HepG2 (cell line): ENCODE results near the gene SOX5. TPM values are rescaled to one million over a fixed set of nuclear protein-coding genes. Genes with fewer than 3 reads are reported as not detected.

ENCODE experiments used
- ATAC-seq: fragments of 200-7000 bp; cut with Tn5 transposase; 3 replicates; pipeline ENCODE4 v1.9.1; 2020; ENCODE audit warnings: mild to moderate bottlenecking, moderate library complexity
- BruUV-seq: library from RNA; stranded (reverse); fragments of 400-500 nt; replicated peaks from 2 replicates; lab custom pipeline; 2021; lab: Mats Ljungman, UMichigan
- CTCF ChIA-PET: fragments of 300-600 bp; formaldehyde crosslinking; extraction: SDS; loops from one replicate; lab custom pipeline; 2021; ENCODE audit warnings: low total read pairs, inconsistent platforms, low intra/inter-chr PET ratio; lab: Yijun Ruan, JAX
- POLR2A ChIA-PET: fragments of 350-600 bp; sonication (Branson Sonifier 250); formaldehyde crosslinking; loops from one replicate; lab custom pipeline; 2020; ENCODE audit warnings: antibody characterized with exemption, inconsistent platforms; lab: Yijun Ruan, JAX
- DNase-seq: peaks from one replicate; pipeline ENCODE4 v3.0.0-alpha.2; 2015; ENCODE audit warnings: low spot score
- FAIRE-seq: peaks from 3 replicates; lab custom pipeline; 2011; peaks lifted over from hg19 to GRCh38; lab: Jason Lieb, UNC
- H2AFZ ChIP-seq: one replicate; pipeline ENCODE4 v1.6.1; 2011; ENCODE audit warnings: low read length, inconsistent platforms
- H3K27ac ChIP-seq: fragments of 300-600 bp; 3 replicates; pipeline ENCODE4 v1.8.0; 2011; ENCODE audit warnings: mixed run types, mild to moderate bottlenecking, mixed read lengths, low read length, inconsistent platforms; ENCODE audit not compliant: insufficient read depth; ENCODE audit errors: extremely low read length
- H3K27me3 ChIP-seq, 2 experiments: fragments of 200-600 bp in 1 of 2; 2 replicates in 1 of 2; 3 replicates in 1 of 2; pipeline versions ENCODE4 v1.6.0 to v1.8.0; 2011; ENCODE audit warnings: low read length in 2 of 2, mild to moderate bottlenecking in 2 of 2, moderate library complexity in 2 of 2, inconsistent platforms in 1 of 2; ENCODE audit not compliant: insufficient read depth in 2 of 2, control insufficient read depth in 1 of 2
- H3K36me3 ChIP-seq, 2 experiments: fragments of 200-600 bp in 1 of 2; replicated peaks in 1 of 2; 2 replicates in 1 of 2; 3 replicates in 1 of 2; pipeline versions ENCODE4 v1.5.1 to v1.8.0; 2011; ENCODE audit warnings: low read length in 2 of 2, inconsistent platforms in 1 of 2; ENCODE audit not compliant: insufficient read depth in 2 of 2, control insufficient read depth in 1 of 2
- H3K4me1 ChIP-seq: 2 replicates; pipeline ENCODE4 v1.5.1; 2012; ENCODE audit warnings: low read length, inconsistent platforms; ENCODE audit not compliant: insufficient read depth
- H3K4me2 ChIP-seq: 2 replicates; pipeline ENCODE4 v1.6.0; 2011; ENCODE audit warnings: low read depth, low read length, inconsistent platforms
- H3K4me3 ChIP-seq, 3 experiments: fragments of 200-600 bp in 1 of 3; sonication (generic), shearing (Covaris generic) in 1 of 3; replicated peaks in 1 of 3; 2 replicates each; pipeline ENCODE4 v1.5.1; 2011 to 2016; ENCODE audit warnings: low read length in 3 of 3, inconsistent platforms in 2 of 3, low read depth in 2 of 3, mild to moderate bottlenecking in 2 of 3, control low read depth in 1 of 3, mixed read lengths in 1 of 3; ENCODE audit not compliant: insufficient read depth in 1 of 3
- H3K79me2 ChIP-seq: one replicate; pipeline ENCODE4 v1.6.1; 2011; ENCODE audit warnings: low read length, inconsistent platforms; ENCODE audit not compliant: insufficient read depth
- H3K9ac ChIP-seq: 2 replicates; pipeline ENCODE4 v1.6.0; 2011; ENCODE audit warnings: mild to moderate bottlenecking, low read depth, low read length, inconsistent platforms; ENCODE audit not compliant: insufficient read depth
- H3K9me3 ChIP-seq: 2 replicates; pipeline ENCODE4 v1.5.1; 2012; ENCODE audit warnings: mild to moderate bottlenecking, low read length
- H4K20me1 ChIP-seq: 2 replicates; pipeline ENCODE4 v1.6.0; 2011; ENCODE audit warnings: inconsistent platforms, mild to moderate bottlenecking, low read length, moderate library complexity; ENCODE audit not compliant: insufficient read depth
- CCAR2 ChIP-seq: fragments of 200-400 bp; formaldehyde crosslinking; optimal IDR thresholded peaks from 2 replicates; pipeline ENCODE3; 2018; ENCODE audit warnings: low read depth, mild to moderate bottlenecking, low read length, moderate library complexity
- IRX3 ChIP-seq: sonication (generic); formaldehyde crosslinking; IDR thresholded peaks from 2 replicates; pipeline ENCODE4 v1.8.1; 2023; ENCODE audit warnings: mild to moderate bottlenecking, low read depth, missing genetic modification reagents, borderline replicate concordance
- MATR3 ChIP-seq: sonication (generic); formaldehyde crosslinking; IDR thresholded peaks from 2 replicates; pipeline ENCODE4 v1.4.0; 2020; ENCODE audit warnings: missing genetic modification reagents
- MXI1 ChIP-seq: IDR thresholded peaks from 3 replicates; pipeline ENCODE4 v1.6.1; 2012; ENCODE audit warnings: low read depth, low read length, inconsistent platforms, borderline replicate concordance
- PAWR ChIP-seq: sonication (generic); formaldehyde crosslinking; IDR thresholded peaks from 2 replicates; pipeline ENCODE4 v1.4.0; 2020; ENCODE audit warnings: missing genetic modification reagents, mild to moderate bottlenecking, borderline replicate concordance
- RFXANK ChIP-seq: IDR thresholded peaks from 2 replicates; pipeline ENCODE4 v1.6.1; 2016
- TBX3 ChIP-seq: fragments of 450-650 bp; IDR thresholded peaks from 2 replicates; pipeline ENCODE4 v1.6.1; 2017; ENCODE audit warnings: antibody characterized with exemption, mild to moderate bottlenecking, inconsistent platforms, borderline replicate concordance
- ZC3H4 ChIP-seq: sonication (generic); formaldehyde crosslinking; IDR thresholded peaks from 2 replicates; pipeline ENCODE4 v1.4.0; 2020; ENCODE audit warnings: missing genetic modification reagents, borderline replicate concordance
- ZNF143 ChIP-seq: sonication (generic); formaldehyde crosslinking; IDR thresholded peaks from 2 replicates; pipeline ENCODE4 v1.4.0; 2020; ENCODE audit warnings: missing genetic modification reagents
- ZNF788 ChIP-seq: sonication (generic); formaldehyde crosslinking; IDR thresholded peaks from 2 replicates; pipeline ENCODE4 v1.5.0; 2020; ENCODE audit warnings: mild to moderate bottlenecking, missing genetic modification reagents, borderline replicate concordance
- WGBS: methylation state at CpG from one replicate; pipeline ENCODE4 v1.1.6; 2017; ENCODE audit warnings: low lambda C conversion rate; 5-methylcytosine and 5-hydroxymethylcytosine counted together
- in situ Hi-C: cut with HindIII; loops from 2 replicates; pipeline ENCODE4 v1.10.0; 2017; ENCODE audit warnings: low pct_unique_long_range_greater_than_20kb; ENCODE audit not compliant: extremely low pct_ligation_motif_present
- intact Hi-C: fragments of 100-400 bp; cut with micrococcal nuclease; formaldehyde crosslinking; loops from one replicate; pipeline ENCODE4 v1.10.0; 2022; ENCODE audit not compliant: unreplicated experiment
- polyA plus RNA-seq, 8 experiments: library from polyadenylated mRNA; depleted of rRNA in 3 of 8; stranded (reverse) in 7 of 8; unstranded in 1 of 8; fragments of >200 nt; fragmentation: Illumina TruSeq in 4 of 8; extraction: Trizol in 4 of 8; gene quantifications; 2 replicates each; pipeline versions ENCODE4 v1.2.1 to v1.2.3, GENCODE V29; 2011 to 2016; ENCODE audit warnings: low read depth in 4 of 8, missing spikeins in 1 of 8, mixed read lengths in 1 of 8; ENCODE audit not compliant: insufficient read depth in 1 of 8
- total RNA-seq, 5 experiments: library from RNA; depleted of rRNA; stranded (reverse); fragments of >200 nt; fragmentation: Illumina TruSeq; extraction: Trizol; gene quantifications; 2 replicates each; pipeline ENCODE4 v1.2.3, GENCODE V29; 2016; ENCODE audit warnings: low read depth in 1 of 5
- TF ChIP-seq, protein P1 (sequence below): sonication (generic); formaldehyde crosslinking; IDR thresholded peaks from 2 replicates; pipeline ENCODE4 v1.5.0; 2020; ENCODE audit warnings: mild to moderate bottlenecking, missing genetic modification reagents

Gene SOX5
- total and polyA plus RNA-seq, 2 of the 13 experiments (the other 11 are each of a cell fraction or from before 2014, with no cell fraction given): 18.5 to 76.4 TPM

GRCh38 chr12:23640754-23641153 is 308.7 kb downstream of the SOX5 start (continued):
- TF ChIP-seq, protein P1, sequence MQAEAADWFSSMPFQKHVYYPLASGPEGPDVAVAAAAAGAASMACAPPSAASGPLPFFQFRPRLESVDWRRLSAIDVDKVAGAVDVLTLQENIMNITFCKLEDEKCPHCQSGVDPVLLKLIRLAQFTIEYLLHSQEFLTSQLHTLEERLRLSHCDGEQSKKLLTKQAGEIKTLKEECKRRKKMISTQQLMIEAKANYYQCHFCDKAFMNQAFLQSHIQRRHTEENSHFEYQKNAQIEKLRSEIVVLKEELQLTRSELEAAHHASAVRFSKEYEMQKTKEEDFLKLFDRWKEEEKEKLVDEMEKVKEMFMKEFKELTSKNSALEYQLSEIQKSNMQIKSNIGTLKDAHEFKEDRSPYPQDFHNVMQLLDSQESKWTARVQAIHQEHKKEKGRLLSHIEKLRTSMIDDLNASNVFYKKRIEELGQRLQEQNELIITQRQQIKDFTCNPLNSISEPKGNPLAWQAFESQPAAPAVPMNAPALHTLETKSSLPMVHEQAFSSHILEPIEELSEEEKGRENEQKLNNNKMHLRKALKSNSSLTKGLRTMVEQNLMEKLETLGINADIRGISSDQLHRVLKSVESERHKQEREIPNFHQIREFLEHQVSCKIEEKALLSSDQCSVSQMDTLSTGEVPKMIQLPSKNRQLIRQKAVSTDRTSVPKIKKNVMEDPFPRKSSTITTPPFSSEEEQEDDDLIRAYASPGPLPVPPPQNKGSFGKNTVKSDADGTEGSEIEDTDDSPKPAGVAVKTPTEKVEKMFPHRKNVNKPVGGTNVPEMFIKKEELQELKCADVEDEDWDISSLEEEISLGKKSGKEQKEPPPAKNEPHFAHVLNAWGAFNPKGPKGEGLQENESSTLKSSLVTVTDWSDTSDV (CRISPR knock-in tag): no peak
- no peak for TF ChIP-seq PAWR
- TF ChIP-seq ZNF143 (CRISPR knock-in tag): no peak
- TF ChIP-seq CCAR2: no peak
- no peak for TF ChIP-seq MATR3 (CRISPR knock-in tag)

- ChIA-PET POLR2A (no interaction called here), CTCF (no interaction called here)
- no peaks in the 10 kb centered on the region for H3K9me3 ChIP-seq
- H2AFZ ChIP-seq: no peak overlapping the region
- ATAC-seq (no peak), DNase-seq (no peak), FAIRE-seq (no peak)
- in situ Hi-C loops: no loop called here
- H3K79me2 ChIP-seq: no peaks in the 10 kb centered on the region
- no peak overlapping the region for H3K4me3 ChIP-seq
- H3K36me3 ChIP-seq: peaks cover 9 to 34% of the 10 kb centered on the region in 2 experiments
- no peak overlapping the region for H3K4me2 ChIP-seq
- no peaks in the 10 kb centered on the region for H4K20me1 ChIP-seq
- H3K9ac ChIP-seq: no peak overlapping the region
- H3K27ac ChIP-seq: no peak overlapping the region
- H3K27me3 ChIP-seq: no peaks in the 10 kb centered on the region
- 98% methylated on average over 2 of the region's 2 CpGs for WGBS
- intact Hi-C loops: no loop called here
- no TSS peak for BruUV-seq
- no peak for TF ChIP-seq RFXANK (CRISPR knock-in tag)
- no peak for TF ChIP-seq TBX3
- no peak for TF ChIP-seq ZNF788 (CRISPR knock-in tag)
- TF ChIP-seq IRX3 (CRISPR knock-in tag): no peak
- TF ChIP-seq ZC3H4 (CRISPR knock-in tag): no peak
- TF ChIP-seq MXI1: no peak
- no peaks in the 10 kb centered on the region for H3K4me1 ChIP-seq
Observed at GRCh38 chr12:23634344-23634743, 315.1 kb downstream of the SOX5 start.
